ENCODE data around the gene SYNE1.

Gene SYNE1

GRCh38 chr6:152416652-152417051 lies 220.5 kb downstream of the SYNE1 start:
- no peak for DNase-seq

- DNase-seq: no peak
Observed at GRCh38 chr6:152404936-152405595, 232.1 kb downstream of the SYNE1 start.

- DNase-seq: no peak
Observed at GRCh38 chr6:152404086-152404857, 232.9 kb downstream of the SYNE1 start.

- no peak for DNase-seq
Observed at GRCh38 chr6:152402791-152403190, 234.4 kb downstream of the SYNE1 start.

GRCh38 chr6:152401978-152402377 lies 235.2 kb downstream of the SYNE1 start:
- DNase-seq: no peak

GRCh38 chr6:152399399-152399798 lies 237.8 kb downstream of the SYNE1 start:
- no peak for DNase-seq

GRCh38 chr6:152398993-152399392 lies 238.2 kb downstream of the SYNE1 start:
- DNase-seq: no peak

GRCh38 chr6:152398316-152398715 lies 238.8 kb downstream of the SYNE1 start:
- no peak for DNase-seq

- DNase-seq: no peak
Observed at GRCh38 chr6:152394303-152394702, 242.9 kb downstream of the SYNE1 start.

- DNase-seq: no peak
Observed at GRCh38 chr6:152391179-152391880, 245.8 kb downstream of the SYNE1 start.

GRCh38 chr6:152387091-152387490 lies 250.1 kb downstream of the SYNE1 start:
- DNase-seq: no peak

GRCh38 chr6:152386131-152386530 lies 251.0 kb downstream of the SYNE1 start:
- no peak for DNase-seq

- no peak for DNase-seq
Observed at GRCh38 chr6:152380993-152381898, 255.9 kb downstream of the SYNE1 start.

GRCh38 chr6:152380351-152380767 lies 256.8 kb downstream of the SYNE1 start:
- no peak for DNase-seq

- no peak for DNase-seq
Observed at GRCh38 chr6:152379423-152379822, 257.7 kb downstream of the SYNE1 start.

GRCh38 chr6:152378169-152378568 lies 259.0 kb downstream of the SYNE1 start:
- DNase-seq: no peak

- no peak for DNase-seq
Observed at GRCh38 chr6:152375197-152375596, 262.0 kb downstream of the SYNE1 start.

GRCh38 chr6:152372945-152373344 lies 264.2 kb downstream of the SYNE1 start:
- no peak for DNase-seq

- no peak for DNase-seq
Observed at GRCh38 chr6:152371775-152372174, 265.4 kb downstream of the SYNE1 start.

- DNase-seq: no peak
Observed at GRCh38 chr6:152368751-152369624, 268.2 kb downstream of the SYNE1 start.

GRCh38 chr6:152364866-152365265 lies 272.3 kb downstream of the SYNE1 start:
- no peak for DNase-seq

GRCh38 chr6:152360034-152360433 lies 277.1 kb downstream of the SYNE1 start:
- no peak for DNase-seq
